Measurements from ENCODE around the gene MAP1LC3B.
"Not testable (repeated sequence)": the region's sequence is repeated elsewhere in the genome, so short reads cannot be mapped to it uniquely, and the experiment has no call there.

MAP1LC3B gene

DNA sequence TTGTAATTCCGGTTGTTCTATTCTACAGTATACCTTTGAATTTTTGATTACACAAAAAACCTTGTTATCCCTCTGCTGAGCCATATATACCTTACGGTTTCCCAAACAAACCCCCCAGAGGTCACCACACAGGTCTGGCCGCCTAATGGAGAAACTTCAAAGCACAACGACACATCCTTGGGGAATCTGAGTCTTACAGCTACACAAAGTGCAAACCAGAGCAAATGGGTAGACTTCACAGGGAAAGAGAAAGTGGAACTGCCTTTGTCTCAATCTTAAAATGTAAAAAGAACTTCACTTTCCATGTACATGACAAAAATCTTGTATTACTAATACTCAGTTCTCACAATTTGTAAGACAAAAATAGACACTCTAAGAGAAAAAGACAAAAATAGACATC is 11.3 kb upstream of the MAP1LC3B start:
- DNase-seq (ENCODE audit: low read depth): no peak

DNA sequence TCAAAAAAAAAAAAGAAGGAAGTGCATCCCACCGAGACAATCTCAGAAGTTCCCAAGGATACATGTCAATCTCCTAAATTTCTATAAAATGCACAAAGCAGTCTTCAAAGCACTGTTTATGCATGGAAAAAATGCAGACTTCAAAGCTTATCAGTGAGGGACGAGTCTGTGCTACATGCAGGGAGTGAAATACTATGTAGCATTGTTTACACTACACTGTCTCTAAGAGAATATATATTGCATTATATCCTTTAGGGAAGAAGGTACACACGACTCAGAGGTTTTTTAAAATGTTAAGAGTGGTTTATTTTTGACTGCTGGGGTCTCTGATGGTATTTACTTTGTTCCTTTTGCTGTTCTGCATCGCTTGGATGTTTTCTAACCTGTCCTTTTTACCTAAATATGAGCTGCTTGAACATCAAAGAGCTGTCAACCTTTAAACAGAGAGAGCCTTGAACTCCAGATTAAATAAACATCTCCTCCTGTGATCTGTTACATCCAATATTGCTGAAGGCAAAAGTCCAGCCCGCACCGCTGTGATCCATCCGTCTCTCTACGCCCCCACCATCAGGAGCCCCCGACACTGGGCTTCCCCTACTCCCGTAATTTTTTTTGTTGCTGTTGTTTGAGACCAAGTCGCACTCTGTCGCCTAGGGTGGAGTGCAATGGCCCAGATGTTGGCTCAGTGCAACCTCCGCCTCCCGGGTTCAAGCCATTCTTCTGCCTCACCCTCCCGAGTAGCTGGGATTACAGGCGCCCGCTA is 9.9 kb upstream of the MAP1LC3B start:
- DNase-seq (ENCODE audit: low read depth): no peak

DNA sequence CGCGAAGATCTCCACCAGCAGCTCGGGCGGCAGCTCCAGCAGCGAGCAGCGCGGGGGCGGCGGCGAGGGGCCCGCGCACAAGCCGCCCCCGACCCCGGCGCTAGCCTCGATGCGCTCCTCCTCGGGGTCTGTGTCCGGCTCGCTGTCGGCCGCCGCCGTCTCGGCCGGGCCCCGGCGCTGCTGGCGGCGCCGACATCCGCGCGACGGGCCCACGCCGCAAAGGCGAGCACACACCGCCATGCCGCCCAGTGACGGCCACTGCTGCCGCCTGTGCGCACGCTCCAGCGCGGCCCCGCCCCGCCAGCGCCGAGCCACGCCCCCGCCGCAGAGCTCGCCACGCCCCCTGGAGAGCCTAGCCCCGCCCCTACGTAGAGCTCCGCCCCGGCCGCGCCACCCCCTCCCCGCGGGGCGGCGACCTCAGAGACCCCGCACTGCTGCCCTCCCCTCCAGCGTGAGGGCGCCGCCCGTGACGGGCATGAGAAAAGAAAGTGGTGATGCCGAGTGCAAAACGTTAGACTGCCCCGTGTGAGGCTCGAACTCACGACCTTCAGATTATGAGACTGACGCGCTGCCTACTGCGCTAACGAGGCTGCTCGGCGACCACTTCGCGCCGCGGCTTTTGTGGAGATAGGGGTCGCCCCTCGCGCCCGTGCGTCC is 8.5 kb upstream of the MAP1LC3B start, which contains the start of gene FBXO31:
FBXO31 (minus strand) TSS at position 272 of the 657 bp plus-strand sequence; CDS start at position 240, 32 bp downstream.
- no peak for DNase-seq (ENCODE audit: low read depth)

DNA sequence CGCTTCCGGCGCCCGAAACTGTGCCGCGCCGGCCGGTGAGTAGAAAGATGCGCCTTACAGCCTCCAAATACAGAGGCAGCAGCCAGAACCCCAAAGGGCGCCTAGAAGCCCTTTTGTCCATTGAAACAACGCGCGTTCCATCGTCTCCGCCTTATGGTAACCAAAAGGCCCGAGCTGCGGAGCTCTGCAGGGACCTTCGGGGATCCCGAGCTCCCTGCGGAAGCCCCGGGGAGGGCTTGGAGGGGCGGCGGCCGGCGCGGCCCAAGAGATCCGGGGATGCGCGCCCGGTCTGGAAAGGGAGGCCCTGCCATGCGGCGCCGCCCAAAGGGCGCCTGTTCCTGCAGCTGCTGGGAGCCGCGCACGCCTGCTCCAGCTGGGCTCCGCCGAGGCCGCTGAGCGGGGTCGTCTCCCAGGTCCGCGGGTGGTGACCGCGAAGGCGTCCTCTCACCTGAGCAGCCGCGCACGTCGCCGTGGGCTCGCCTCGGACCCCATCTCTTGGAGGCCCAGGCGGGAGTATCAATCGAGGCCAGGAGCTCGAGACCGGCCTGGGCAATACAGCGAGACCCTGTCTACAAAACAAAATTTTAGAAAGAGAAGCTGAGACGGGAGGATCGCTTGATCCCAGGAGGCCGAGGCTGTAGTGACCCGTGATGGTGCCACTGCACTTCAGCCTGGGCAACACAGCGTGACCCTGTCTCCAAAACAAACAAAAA is 7.8 kb upstream of the MAP1LC3B start:
- DNase-seq (ENCODE audit: low read depth): no peak

DNA sequence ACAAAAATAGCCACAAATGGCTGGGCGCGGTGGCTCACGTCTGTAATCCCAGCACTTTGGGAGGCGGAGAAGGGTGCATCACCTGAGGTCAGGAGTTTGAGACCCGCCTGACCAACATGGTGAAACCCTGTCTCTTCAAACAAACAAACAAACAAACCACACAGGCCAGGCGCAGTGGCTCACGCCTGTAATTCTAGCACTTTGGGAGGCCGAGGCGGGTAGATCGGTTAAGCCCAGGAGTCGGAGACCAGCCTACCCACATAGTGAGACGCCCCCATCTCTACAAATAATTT is 7.3 kb upstream of the MAP1LC3B start:
- DNase-seq (ENCODE audit: low read depth): not testable (repeated sequence)

DNA sequence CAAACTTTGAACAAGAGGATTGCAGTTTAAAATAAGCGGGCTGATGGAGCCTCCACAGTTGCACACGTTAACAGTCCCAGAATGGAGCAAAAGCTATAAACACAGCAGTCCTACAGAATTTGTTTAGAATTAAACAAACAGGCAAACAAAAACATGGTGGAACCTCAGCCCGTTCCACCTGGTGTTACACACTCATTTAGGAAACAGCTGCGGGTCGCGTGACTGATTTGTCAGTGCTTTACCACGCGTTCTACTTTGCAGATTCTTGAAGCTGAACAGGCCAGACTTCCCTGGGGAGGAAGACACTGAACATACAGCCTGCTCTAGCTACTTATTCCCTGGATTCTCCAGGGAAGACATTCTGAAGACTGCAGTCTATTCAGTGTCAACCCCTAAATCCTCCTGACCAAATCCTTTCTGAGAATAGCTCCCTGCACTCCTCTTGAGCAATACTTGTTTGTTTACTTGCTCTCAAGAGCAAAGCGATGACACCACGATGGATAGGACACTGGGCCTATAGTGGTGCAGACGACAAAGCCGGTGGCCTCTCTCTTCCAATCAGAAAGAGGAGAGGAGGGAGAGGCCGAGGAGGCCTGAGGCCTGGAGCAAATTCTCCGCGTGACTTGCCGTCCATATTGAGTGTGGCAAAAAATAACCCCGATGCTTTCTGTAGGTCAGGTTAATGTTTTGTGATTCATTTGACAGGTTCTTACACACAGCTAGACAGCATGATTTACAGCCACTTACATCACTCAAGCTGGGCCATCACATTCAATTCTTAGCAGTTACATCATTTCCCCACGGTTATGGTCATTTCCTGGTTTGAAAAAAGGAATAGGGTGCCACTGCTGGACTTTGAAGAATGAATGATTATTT is 4.0 kb upstream of the MAP1LC3B start:
- DNase-seq (ENCODE audit: low read depth): peak; percentile 84

DNA sequence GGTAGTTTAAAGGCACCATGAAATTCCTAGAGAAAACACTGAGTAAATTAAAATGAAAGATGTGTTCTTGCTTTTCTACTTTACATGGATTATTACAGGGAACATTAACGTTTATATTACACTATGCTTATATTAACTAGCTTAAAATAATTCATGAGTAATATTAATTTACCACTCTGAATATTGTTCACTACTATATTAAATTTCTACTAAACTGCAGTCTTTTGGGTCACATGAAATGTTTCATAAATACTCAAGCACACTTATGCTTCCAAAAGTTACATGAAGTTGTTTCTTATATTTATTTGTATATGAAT is 3.4 kb upstream of the MAP1LC3B start:
- DNase-seq (ENCODE audit: low read depth): no peak

DNA sequence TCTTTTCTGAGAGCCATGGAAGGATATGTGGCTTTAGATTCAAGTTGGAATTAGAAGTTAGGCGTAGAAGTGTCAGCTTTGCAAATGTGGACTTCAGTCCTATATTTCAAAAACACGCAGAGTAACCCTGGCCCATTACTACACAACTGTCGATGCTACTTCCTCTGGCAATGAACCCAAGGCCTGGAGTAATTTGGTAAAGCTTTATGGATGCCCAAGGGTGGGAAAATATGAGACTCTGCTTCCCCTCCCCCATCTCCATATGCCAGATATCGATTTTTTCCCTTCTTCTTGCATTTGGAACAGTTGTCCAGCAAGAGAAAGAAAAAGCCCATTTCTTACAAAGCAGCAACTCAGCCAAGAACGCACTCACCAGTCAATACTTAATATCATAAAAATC is 2.9 kb upstream of the MAP1LC3B start:
- no peak for DNase-seq (ENCODE audit: low read depth)

DNA sequence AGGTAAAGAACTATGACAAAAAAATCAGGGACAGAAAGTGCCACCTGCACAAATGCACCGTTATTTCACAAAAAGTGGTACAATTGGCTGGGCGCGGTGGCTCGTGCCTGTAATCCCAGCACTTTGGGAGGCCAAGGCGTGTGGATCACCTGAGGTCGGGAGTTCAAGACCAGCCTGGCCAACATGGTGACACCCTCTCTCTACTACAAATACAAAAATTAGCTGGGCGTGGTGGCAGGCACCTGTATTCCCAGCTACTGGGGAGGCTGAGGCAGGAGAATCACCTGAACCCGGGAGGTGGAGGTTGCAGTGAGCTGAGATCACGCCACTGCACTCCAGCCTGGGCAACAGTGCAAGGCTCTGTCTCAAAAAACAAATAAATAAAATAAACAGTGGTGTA is 2.2 kb upstream of the MAP1LC3B start:
- not testable (repeated sequence) for DNase-seq (ENCODE audit: low read depth)

DNA sequence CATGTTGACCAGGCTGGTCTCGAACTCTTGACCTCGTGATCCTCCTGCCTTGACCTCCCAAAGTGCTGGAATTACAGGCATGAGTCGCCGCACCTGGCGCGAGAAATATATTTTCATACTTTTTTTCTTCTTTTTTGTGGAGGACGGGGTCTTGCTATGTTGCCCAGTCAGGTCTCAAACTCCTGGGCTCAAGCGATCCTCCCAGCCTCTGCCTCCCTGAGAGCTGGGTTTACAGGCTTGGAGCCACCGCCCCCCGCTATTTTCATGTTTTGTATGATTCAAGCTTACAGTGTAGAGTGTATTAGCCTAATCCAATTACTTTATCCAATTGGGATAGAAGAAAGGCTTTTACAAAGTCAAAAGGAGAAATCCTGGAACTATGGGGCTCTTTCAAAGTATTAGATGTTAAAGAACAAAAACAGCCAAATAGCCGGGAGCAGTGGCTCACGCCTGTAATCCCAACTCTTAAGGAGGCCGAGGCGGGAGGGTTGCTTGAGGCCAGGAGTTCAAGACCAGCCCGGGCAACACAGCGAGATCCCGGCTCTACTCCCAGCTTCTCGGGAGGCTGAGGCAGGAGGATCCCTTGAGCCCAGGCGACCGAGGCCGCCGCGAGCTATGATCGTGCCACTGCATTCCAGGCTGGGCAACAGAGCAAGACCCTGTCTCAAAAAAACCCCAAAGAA is 1.4 kb upstream of the MAP1LC3B start:
- DNase-seq (ENCODE audit: low read depth): no peak

DNA sequence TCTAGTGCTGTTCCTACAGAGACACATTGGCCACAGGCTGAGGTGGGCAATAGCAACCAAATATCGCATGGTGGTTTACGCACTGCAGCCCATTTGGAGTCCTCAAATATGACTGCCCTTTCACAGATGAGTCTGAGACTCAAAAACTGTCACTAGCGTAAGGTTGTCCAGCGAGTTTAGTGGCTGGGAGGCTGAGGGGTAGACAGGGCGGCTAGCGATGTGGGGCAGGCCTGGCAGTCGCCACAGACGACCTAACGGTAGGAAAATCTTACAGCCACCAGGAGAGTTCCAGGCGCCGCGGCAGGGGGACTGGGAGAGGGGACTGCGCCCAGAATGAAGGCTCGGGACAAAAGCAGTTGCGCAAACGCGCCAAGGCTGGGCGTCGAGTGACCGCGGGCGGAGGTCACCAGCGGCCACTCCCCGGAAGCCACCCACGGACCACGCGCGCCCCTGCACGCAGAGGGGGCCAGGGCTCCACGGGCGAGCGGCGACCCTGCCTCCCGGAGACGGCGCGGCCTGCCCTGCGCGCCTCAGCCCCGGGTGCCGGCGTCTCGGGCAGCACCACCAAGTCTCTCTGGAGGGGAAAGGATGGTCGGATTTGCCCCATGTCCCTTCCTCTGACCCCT is 699 bp upstream of the MAP1LC3B start:
- no peak for DNase-seq (ENCODE audit: low read depth)

DNA sequence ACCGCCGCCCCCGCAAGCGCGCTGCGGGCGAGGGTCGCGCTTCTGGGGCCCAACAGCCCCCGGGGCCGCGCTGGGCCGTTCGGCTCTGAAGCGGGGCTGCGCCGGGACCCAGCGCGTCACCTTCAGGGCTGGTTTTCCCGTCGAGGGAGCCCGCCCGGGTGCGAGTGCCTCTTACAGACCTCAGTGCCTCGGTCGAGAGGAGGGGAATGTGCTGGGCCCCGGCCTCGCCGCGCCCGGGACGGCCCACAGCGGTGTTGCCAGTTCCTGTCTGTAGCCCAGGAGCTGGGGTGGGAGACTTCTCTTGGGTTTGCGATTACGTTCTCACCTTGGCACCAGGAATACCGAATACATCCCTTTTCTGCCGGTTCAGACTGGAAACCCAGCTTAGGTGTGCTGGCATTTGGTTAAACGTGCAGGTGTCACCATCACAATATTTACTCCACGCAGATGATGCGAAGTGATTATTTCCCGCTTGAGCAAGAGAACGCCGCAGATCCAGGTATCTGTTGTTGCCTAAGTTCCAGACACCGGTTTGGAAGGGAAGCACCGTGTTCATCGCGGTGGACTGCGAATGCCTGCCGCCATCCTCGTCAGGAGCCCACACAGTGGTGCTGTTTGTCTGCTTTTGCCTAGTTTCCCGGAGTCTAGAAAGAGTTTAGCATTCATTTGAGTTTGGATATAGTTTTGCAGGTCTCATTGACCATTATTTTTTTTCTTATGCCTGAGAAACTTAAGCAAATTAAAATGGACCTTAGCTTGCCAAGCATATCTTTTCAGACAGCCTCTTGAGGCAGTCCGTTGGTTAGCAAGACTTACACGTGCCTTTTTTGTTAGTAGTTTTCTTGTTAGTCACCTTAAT is 914 bp downstream of the MAP1LC3B start:
- no peak for DNase-seq (ENCODE audit: low read depth)

DNA sequence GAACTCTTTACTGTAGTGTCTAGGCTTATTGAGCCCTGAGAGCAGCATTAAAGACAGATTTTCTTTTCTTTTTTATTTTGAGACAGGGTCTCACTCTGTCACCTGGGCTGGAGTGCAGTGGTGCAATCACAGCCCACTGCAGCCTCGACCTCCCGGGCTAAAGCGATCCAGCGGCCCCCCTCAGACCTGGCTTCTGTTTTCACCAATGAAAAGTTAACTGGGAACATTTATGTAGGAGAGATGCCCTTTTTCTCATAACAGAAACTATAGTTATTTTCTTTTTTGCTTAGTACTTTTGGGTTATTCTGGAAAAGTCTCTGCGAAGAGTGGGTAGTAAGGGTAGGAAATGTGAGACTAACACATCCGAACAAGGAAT is 1.5 kb downstream of the MAP1LC3B start:
- no peak for DNase-seq (ENCODE audit: low read depth)

DNA sequence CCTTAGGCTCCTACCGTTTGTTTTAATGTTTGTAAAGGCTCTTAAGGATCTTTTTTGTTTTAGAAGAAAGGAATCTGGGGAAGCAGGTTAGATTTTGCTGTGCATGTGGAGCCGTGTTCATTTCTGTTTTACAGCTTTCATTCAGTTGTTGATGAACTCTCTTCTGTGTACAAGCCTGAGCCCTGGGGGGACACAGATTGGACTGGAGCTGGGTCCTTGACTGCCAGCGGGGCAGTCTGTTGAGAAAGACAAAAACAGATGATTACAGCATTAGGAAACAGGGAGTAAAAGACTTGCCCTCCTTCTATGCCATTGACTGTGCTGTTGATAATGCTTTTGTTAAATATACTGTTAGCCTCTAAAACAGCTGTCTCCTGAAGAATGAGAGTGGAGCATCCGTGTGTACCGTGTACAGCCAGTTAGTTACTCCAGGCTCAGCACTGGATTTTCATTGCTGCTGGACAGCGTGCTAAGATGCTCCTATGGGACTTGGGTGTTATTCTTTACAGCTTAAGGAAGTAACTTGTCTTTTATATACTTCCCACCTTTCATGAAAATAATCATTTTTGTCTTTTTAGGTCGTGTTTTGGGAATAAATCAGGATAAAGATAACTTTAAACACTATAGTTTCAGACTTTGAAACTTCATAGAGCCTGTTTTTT is 3.2 kb downstream of the MAP1LC3B start:
- DNase-seq (ENCODE audit: low read depth): no peak

DNA sequence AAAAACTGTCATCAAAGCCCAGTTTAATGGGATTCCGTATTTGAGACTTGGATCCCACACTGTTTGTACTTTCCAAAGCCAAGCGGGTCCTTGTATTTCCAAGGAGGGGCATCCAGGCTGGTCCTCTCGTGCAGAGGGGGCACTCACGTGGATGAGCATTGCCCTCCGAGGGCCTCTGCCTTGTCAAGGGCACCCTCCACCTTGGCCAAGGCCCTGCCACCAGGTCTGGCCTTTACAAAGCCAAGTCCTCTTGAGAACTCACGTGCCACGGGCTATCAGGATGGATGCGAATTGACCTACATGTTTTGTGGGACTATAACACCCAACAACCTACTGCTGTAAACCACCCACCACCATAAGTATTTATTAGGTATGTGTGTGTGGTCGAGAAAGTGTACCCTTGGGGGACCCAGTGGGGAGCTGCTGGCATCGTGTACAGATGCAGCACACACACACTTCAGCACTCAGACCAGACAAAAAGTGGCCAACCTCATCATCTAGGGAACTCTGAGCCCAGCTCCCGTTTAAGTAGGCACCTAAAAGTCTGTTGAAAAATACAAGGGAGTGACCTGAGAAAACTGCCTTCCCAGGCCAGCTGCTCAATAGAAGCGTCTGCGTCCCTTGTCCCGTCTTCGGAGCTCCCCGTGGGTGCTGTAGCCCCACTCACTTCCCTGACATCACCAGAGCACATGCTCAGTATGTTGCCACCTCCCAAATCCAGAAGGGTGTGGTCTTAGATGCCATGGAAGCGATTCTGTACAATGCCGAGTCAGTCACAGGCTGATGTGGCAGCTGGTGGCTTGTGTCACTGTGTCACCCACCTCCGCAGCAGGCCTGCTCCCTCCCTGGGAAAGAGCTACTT is 12.9 kb downstream of the MAP1LC3B start:
- no peak for DNase-seq (ENCODE audit: low read depth)

DNA sequence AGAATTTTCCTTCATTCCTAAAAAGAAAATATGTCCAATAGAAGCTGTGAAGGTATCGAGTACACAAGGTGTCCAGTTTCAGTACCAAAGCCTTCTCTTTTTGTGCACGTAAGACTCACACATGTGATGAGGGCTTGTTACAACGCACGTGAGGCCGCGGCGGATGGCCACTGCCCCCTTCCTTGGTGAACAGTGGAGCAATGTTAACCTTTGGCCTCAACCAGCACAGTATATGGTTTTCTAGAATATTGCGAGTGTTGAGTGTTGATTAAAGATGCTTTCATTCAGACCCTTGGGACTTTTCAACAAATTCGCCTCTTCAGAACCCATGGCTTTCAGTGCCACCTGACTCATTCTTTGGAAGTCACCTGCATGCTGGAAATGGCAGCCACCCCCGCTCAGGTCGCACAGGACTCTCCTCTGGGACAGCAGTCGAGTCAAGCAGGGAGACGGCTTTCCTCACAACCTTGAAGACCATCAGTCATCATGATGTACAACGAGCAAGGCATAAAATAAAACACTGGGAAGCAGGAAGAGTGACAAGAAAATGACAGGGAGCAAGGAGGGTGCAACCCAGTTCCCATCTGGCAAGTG is 14.5 kb downstream of the MAP1LC3B start:
- DNase-seq (ENCODE audit: low read depth): no peak

DNA sequence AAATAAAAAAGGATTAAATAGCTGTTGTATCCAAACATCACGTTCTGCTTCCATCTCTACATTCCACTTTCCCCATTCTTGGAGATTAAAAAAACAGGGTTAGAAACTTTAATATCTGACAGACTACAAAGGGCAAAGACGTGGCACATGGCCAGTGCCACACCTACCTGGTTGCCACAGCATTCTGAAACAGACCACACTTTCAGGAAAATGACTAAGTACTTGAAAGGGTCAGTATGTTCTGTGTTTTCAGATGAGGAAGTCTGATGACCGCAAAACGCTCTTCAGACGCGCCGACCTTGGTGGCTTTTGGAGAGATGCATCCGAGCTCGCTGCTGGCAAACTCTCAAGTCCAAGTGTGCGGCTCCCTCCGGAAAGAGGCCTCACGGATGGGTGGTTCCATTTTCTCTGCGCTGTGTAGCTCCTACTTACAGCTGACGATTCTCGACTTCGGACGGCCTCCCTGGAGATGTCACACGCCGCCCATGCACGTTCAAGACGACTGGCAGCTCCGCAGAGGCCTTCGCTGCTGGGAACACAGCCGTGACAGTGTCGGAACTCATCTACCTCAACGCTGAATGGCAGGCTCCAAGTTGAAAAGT is 15.5 kb downstream of the MAP1LC3B start:
- no peak for DNase-seq (ENCODE audit: low read depth)

DNA sequence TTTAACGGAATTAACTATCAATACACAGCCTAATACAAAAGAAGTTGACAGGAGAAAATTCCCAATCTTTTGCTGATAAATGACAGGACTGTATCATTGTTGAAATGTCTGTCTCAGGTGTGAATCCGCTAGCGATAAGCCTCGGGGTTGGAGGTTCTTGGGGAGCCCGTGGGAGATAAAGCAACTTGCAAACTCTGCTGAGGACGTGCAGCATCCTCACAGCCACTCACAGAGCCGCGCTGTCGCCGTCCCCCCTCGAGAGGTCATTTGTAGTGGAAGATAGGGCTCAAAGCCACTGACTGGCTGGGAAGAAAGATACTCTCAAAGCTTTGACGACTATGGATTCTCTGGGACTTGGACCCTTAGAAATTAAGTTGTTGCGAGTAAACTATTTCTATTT is 17.0 kb downstream of the MAP1LC3B start:
- no peak for DNase-seq (ENCODE audit: low read depth)
